Neural crest cell (in vitro differentiated cells): Measurements from ENCODE around the gene UNC50. TPM values are rescaled to one million over a fixed set of nuclear protein-coding genes. Genes with fewer than 3 reads are reported as not detected.

Source experiments
- DNase-seq: peaks from one replicate; pipeline ENCODE4 v3.0.0; 2021; ENCODE audit warnings: low read depth, mixed read lengths, low spot score
- H3K27ac Mint-ChIP-seq: one replicate; pipeline ENCODE4 v1.8.0; 2021; ENCODE audit warnings: mild to moderate bottlenecking, mixed read lengths; ENCODE audit not compliant: unreplicated experiment
- H3K27me3 Mint-ChIP-seq: 2 replicates; pipeline ENCODE4 v1.8.0; 2021; ENCODE audit warnings: low read depth, mild to moderate bottlenecking, mixed read lengths
- H3K36me3 Mint-ChIP-seq: 2 replicates; pipeline ENCODE4 v1.8.0; 2021; ENCODE audit warnings: low read depth, mild to moderate bottlenecking, mixed read lengths
- H3K4me1 Mint-ChIP-seq: 2 replicates; pipeline ENCODE4 v1.8.0; 2021; ENCODE audit warnings: mixed read lengths
- H3K4me3 Mint-ChIP-seq: one replicate; pipeline ENCODE4 v1.8.0; 2021; ENCODE audit warnings: mild to moderate bottlenecking, mixed read lengths
- H3K9me3 Mint-ChIP-seq: 2 replicates; pipeline ENCODE4 v1.8.0; 2021; ENCODE audit warnings: mixed read lengths
- CTCF ChIP-seq: fragments of 200-600 bp; sonication (generic); conservative IDR thresholded peaks from 2 replicates; pipeline ENCODE4 v1.5.0; 2021; ENCODE audit warnings: antibody characterized with exemption, mild to moderate bottlenecking
- total RNA-seq: library from RNA; stranded (reverse); gene quantifications from 2 replicates; pipeline ENCODE4 v1.2.1, GENCODE V29; 2021

Gene UNC50
- total RNA-seq, 1 donor from 2014 or later = 48.3 TPM

- Mint-ChIP-seq H3K36me3 (peaks cover 7% of the 10 kb centered on the region), H3K4me3 (no peak overlapping the region), H3K27me3 (no peaks in the 10 kb centered on the region), H3K4me1 (no peaks in the 10 kb centered on the region), H3K9me3 (no peaks in the 10 kb centered on the region), H3K27ac (no peak overlapping the region)
- no peak for TF ChIP-seq CTCF
- DNase-seq = no peak
These were observed 40.0 kb upstream of the UNC50 start for GRCh38 chr2:98568161-98568956.

- TF ChIP-seq CTCF = peak; percentile 80
- Mint-ChIP-seq H3K27me3 (no peaks in the 10 kb centered on the region), H3K9me3 (no peaks in the 10 kb centered on the region), H3K27ac (no peak overlapping the region), H3K36me3 (peaks cover 7% of the 10 kb centered on the region), H3K4me3 (no peak overlapping the region), H3K4me1 (no peaks in the 10 kb centered on the region)
- peak; percentile 60 for DNase-seq
These were observed 39.1 kb upstream of the UNC50 start for GRCh38 chr2:98569197-98569793.

GRCh38 chr2:98569915-98570314, 38.5 kb upstream of the UNC50 start:
- peaks cover 7% of the 10 kb centered on the region for H3K36me3 Mint-ChIP-seq

GRCh38 chr2:98570356-98570755, 38.0 kb upstream of the UNC50 start:
- Mint-ChIP-seq H3K27ac (peak overlapping the region; percentile 57), H3K4me3 (no peak overlapping the region), H3K36me3 (peaks cover 7% of the 10 kb centered on the region), H3K9me3 (no peaks in the 10 kb centered on the region), H3K4me1 (no peaks in the 10 kb centered on the region), H3K27me3 (no peaks in the 10 kb centered on the region)
- DNase-seq = no peak
- no peak for TF ChIP-seq CTCF

More at GRCh38 chr2:98569915-98570314, 38.5 kb upstream of the UNC50 start:
- Mint-ChIP-seq H3K27me3 (no peaks in the 10 kb centered on the region), H3K4me3 (no peak overlapping the region), H3K4me1 (no peaks in the 10 kb centered on the region), H3K9me3 (no peaks in the 10 kb centered on the region), H3K27ac (peak overlapping the region; percentile 57)
- DNase-seq = no peak
- TF ChIP-seq CTCF = no peak

GRCh38 chr2:98571121-98571701, 37.2 kb upstream of the UNC50 start:
- no peak for DNase-seq
- Mint-ChIP-seq H3K9me3 (no peaks in the 10 kb centered on the region), H3K27ac (no peak overlapping the region), H3K36me3 (peaks cover 5% of the 10 kb centered on the region), H3K27me3 (no peaks in the 10 kb centered on the region), H3K4me3 (no peak overlapping the region), H3K4me1 (no peaks in the 10 kb centered on the region)
- no peak for TF ChIP-seq CTCF
